GM18519 (cell line): ENCODE data around the gene MRI1.

Experiments used
- ATAC-seq: cut with Tn5 transposase; IDR thresholded peaks from one replicate; pipeline ENCODE4 v1.9.1; 2021; ENCODE audit warnings: mild to moderate bottlenecking, moderate library complexity; ENCODE audit not compliant: unreplicated experiment, low FRiP score

The MRI1 gene

GRCh38 chr19:13817018-13817614 is 52.8 kb downstream of the MRI1 start:
- ATAC-seq, result no peak

- no peak for ATAC-seq
These were observed 53.5 kb downstream of the MRI1 start for GRCh38 chr19:13817615-13818371.

GRCh38 chr19:13819238-13819637 is 54.9 kb downstream of the MRI1 start:
- ATAC-seq, result no peak

GRCh38 chr19:13821292-13821691 is 57.0 kb downstream of the MRI1 start:
- no peak for ATAC-seq

GRCh38 chr19:13823256-13823655 is 58.9 kb downstream of the MRI1 start:
- no peak for ATAC-seq
